Thyroid gland (tissue), 4 donors: ENCODE data around the gene LAMA2. TPM values are rescaled to one million over a fixed set of nuclear protein-coding genes. Genes with fewer than 3 reads are reported as not detected.

Experiments used
- DNase-seq, 2 donors: peaks; one replicate each; pipeline ENCODE4 v3.0.0-alpha.2; 2019
- H3K27ac ChIP-seq, 3 donors: fragments of 200-600 bp; sonication (generic); 1 replicate in 2 of 3; 2 replicates in 1 of 3; pipeline ENCODE4 v1.5.1; 2016 to 2019; ENCODE audit warnings: mild to moderate bottlenecking in 1 of 3, moderate library complexity in 1 of 3
- H3K27me3 ChIP-seq: fragments of 200-600 bp; sonication (generic); one replicate; pipeline ENCODE4 v1.5.1; 2019
- H3K36me3 ChIP-seq, 2 donors: fragments of 200-600 bp; sonication (generic); one replicate each; pipeline ENCODE4 v1.5.1; 2016 to 2019
- H3K4me1 ChIP-seq, 2 donors: fragments of 200-600 bp; sonication (generic); one replicate each; pipeline ENCODE4 v1.5.1; 2017 to 2019
- H3K4me3 ChIP-seq, 3 donors: fragments of 200-600 bp; sonication (generic); replicated peaks in 1 of 3; 1 replicate in 2 of 3; 2 replicates in 1 of 3; pipeline ENCODE4 v1.5.1; 2016; ENCODE audit warnings: mild to moderate bottlenecking in 1 of 3
- H3K9me3 ChIP-seq: fragments of 200-600 bp; sonication (generic); one replicate; pipeline ENCODE4 v1.5.1; 2017
- CTCF ChIP-seq, 6 experiments: fragments of 200-600 bp in 3 of 6; fragments of 450-650 bp in 3 of 6; sonication (generic) in 3 of 6; IDR thresholded peaks; one replicate each; pipeline ENCODE4 v1.5.1; 2016 to 2019; ENCODE audit warnings: antibody characterized with exemption in 6 of 6, mild to moderate bottlenecking in 2 of 6, inconsistent platforms in 1 of 6, moderate library complexity in 1 of 6
- POLR2A ChIP-seq, 2 donors: fragments of 450-650 bp; IDR thresholded peaks; one replicate each; pipeline ENCODE4 v1.6.1; 2017; ENCODE audit warnings: antibody characterized with exemption in 2 of 2, mild to moderate bottlenecking in 2 of 2, moderate library complexity in 1 of 2
- WGBS, 2 donors: methylation state at CpG; one replicate each; pipeline ENCODE4 v1.1.5; 2017; 5-methylcytosine and 5-hydroxymethylcytosine counted together
- intact Hi-C: fragments of 100-400 bp; cut with DNase I; formaldehyde crosslinking; loops from one replicate; pipeline ENCODE4 v1.15.1; 2023
- total RNA-seq, 4 donors: library from RNA; depleted of rRNA; stranded (reverse); fragments of >200 nt; gene quantifications; one replicate each; pipeline ENCODE4 v1.2.3, GENCODE V29; 2016

LAMA2 gene
- total RNA-seq, 4 donors from 2014 or later: 41.4 to 117 (median 78.9) TPM

GRCh38 chr6:129501740-129502660 is 619.1 kb downstream of the LAMA2 start:
- H3K27ac ChIP-seq: peak overlapping the region in 1 of 3 donors; percentile 4

GRCh38 chr6:129504456-129504855 is 621.5 kb downstream of the LAMA2 start:
- Histone ChIP-seq H3K9me3 (no peaks in the 10 kb centered on the region), H3K4me1 (peaks cover 3 to 4% of the 10 kb centered on the region in 2 donors), H3K4me3 (no peak overlapping the region), H3K27me3 (no peaks in the 10 kb centered on the region), H3K27ac (no peak overlapping the region), H3K36me3 (no peaks in the 10 kb centered on the region)
- intact Hi-C loops: no loop called here
- no peak for TF ChIP-seq POLR2A (IDR thresholded peaks at IDR 0.05)
- TF ChIP-seq CTCF (IDR thresholded peaks at IDR 0.05): no peak
- WGBS, 2 donors: 91 to 97% methylated on average over 2 of the region's 2 CpGs
- DNase-seq: no peak

More at GRCh38 chr6:129501740-129502660, 619.1 kb downstream of the LAMA2 start:
- TF ChIP-seq CTCF (IDR thresholded peaks at IDR 0.05) (no peak), POLR2A (IDR thresholded peaks at IDR 0.05) (no peak)
- no peak for DNase-seq
- 81% methylated on average over 6 of the region's 6 CpGs for WGBS, 2 donors
- Histone ChIP-seq H3K36me3 (no peaks in the 10 kb centered on the region), H3K4me3 (no peak overlapping the region), H3K27me3 (no peaks in the 10 kb centered on the region), H3K9me3 (no peaks in the 10 kb centered on the region), H3K4me1 (peaks cover 3 to 9% of the 10 kb centered on the region in 2 donors)
- intact Hi-C loops: no loop called here

GRCh38 chr6:129507059-129507807 is 624.3 kb downstream of the LAMA2 start:
- Histone ChIP-seq H3K4me1 (no peaks in the 10 kb centered on the region), H3K9me3 (no peaks in the 10 kb centered on the region), H3K27ac (no peak overlapping the region), H3K36me3 (no peaks in the 10 kb centered on the region), H3K27me3 (no peaks in the 10 kb centered on the region), H3K4me3 (no peak overlapping the region)
- TF ChIP-seq CTCF (IDR thresholded peaks at IDR 0.05): no peak
- TF ChIP-seq POLR2A (IDR thresholded peaks at IDR 0.05): no peak
- no peak for DNase-seq
- WGBS, 2 donors: 95% methylated on average over 5 of the region's 5 CpGs
- intact Hi-C loops: no loop called here

- no peaks in the 10 kb centered on the region for H3K36me3 ChIP-seq
- H3K27ac ChIP-seq: no peak overlapping the region
- H3K4me3 ChIP-seq: no peak overlapping the region
- TF ChIP-seq POLR2A (IDR thresholded peaks at IDR 0.05) (no peak), CTCF (IDR thresholded peaks at IDR 0.05) (no peak)
- intact Hi-C loops: no loop called here
- no peaks in the 10 kb centered on the region for H3K4me1 ChIP-seq
- DNase-seq: no peak
- no peaks in the 10 kb centered on the region for H3K9me3 ChIP-seq
- WGBS, 2 donors: 69 to 95% methylated on average over 1 of the region's 1 CpG
- no peaks in the 10 kb centered on the region for H3K27me3 ChIP-seq
Observed at GRCh38 chr6:129507846-129508245, 624.9 kb downstream of the LAMA2 start.
